Neuronal stem cell (in vitro differentiated cells): ENCODE data around the gene PDLIM5.

Source experiments
- DNase-seq: peaks from one replicate; pipeline ENCODE4 v3.0.0-alpha.2; 2013; ENCODE audit warnings: low spot score
- H2AFZ ChIP-seq: one replicate; pipeline ENCODE4 v1.6.1; 2013; ENCODE audit warnings: mild to moderate bottlenecking, low read length, inconsistent platforms
- H2AK5ac ChIP-seq: 2 replicates; pipeline ENCODE4 v1.6.1; 2013; ENCODE audit warnings: low read depth, mild to moderate bottlenecking, inconsistent platforms, low read length, moderate library complexity, mixed read lengths
- H2BK120ac ChIP-seq: 2 replicates; pipeline ENCODE4 v1.6.1; 2013; ENCODE audit warnings: low read depth, mild to moderate bottlenecking, inconsistent platforms, low read length, moderate library complexity, mixed read lengths
- H2BK12ac ChIP-seq: one replicate; pipeline ENCODE4 v1.6.1; 2013; ENCODE audit warnings: low read length, inconsistent platforms
- H2BK15ac ChIP-seq: 2 replicates; pipeline ENCODE4 v1.6.1; 2013; ENCODE audit warnings: mild to moderate bottlenecking, low read length, inconsistent platforms, mixed read lengths
- H2BK5ac ChIP-seq: one replicate; pipeline ENCODE4 v1.6.1; 2013; ENCODE audit warnings: inconsistent platforms, mild to moderate bottlenecking, low read length, moderate library complexity
- H3K14ac ChIP-seq: one replicate; pipeline ENCODE4 v1.6.1; 2013; ENCODE audit warnings: low read length, inconsistent platforms
- H3K18ac ChIP-seq: 2 replicates; pipeline ENCODE4 v1.6.1; 2013; ENCODE audit warnings: low read length, inconsistent platforms
- H3K23ac ChIP-seq: 2 replicates; pipeline ENCODE4 v1.6.1; 2013; ENCODE audit warnings: low read depth, mild to moderate bottlenecking, mixed read lengths, low read length, inconsistent platforms; ENCODE audit not compliant: poor library complexity
- H3K27ac ChIP-seq: replicated peaks from 3 replicates; pipeline ENCODE4 v1.5.1; 2013; ENCODE audit warnings: low read length, inconsistent platforms
- H3K27me3 ChIP-seq, 3 experiments: 2 replicates each; pipeline ENCODE4 v1.6.1; 2013; ENCODE audit warnings: low read length in 3 of 3, mild to moderate bottlenecking in 2 of 3, inconsistent platforms in 1 of 3, low read depth in 1 of 3, mixed read lengths in 1 of 3, moderate library complexity in 1 of 3; ENCODE audit not compliant: control insufficient read depth in 3 of 3, insufficient read depth in 3 of 3
- H3K36me3 ChIP-seq, 2 donors: replicated peaks in 1 of 2; 2 replicates each; pipeline ENCODE4 v1.6.1; 2013; ENCODE audit warnings: low read length in 2 of 2; ENCODE audit not compliant: control insufficient read depth in 2 of 2, insufficient read depth in 2 of 2
- H3K4ac ChIP-seq: 2 replicates; pipeline ENCODE4 v1.6.1; 2013; ENCODE audit warnings: inconsistent platforms, mild to moderate bottlenecking, low read length, moderate library complexity
- H3K4me1 ChIP-seq, 2 donors: 1 replicate in 1 of 2; 2 replicates in 1 of 2; pipeline ENCODE4 v1.6.1; 2013; ENCODE audit warnings: low read length in 2 of 2, low read depth in 1 of 2; ENCODE audit not compliant: control insufficient read depth in 2 of 2, insufficient read depth in 1 of 2
- H3K4me2 ChIP-seq: one replicate; pipeline ENCODE4 v1.6.1; 2013; ENCODE audit warnings: mild to moderate bottlenecking, low read length, inconsistent platforms; ENCODE audit not compliant: insufficient read depth, poor library complexity, severe bottlenecking
- H3K4me3 ChIP-seq, 2 donors: 2 replicates each; pipeline ENCODE4 v1.5.1; 2013; ENCODE audit warnings: low read length in 2 of 2, mild to moderate bottlenecking in 2 of 2, inconsistent platforms in 1 of 2, moderate library complexity in 1 of 2
- H3K79me1 ChIP-seq: one replicate; pipeline ENCODE4 v1.6.1; 2013; ENCODE audit warnings: low read depth, mild to moderate bottlenecking, inconsistent platforms, low read length, moderate library complexity
- H3K9ac ChIP-seq: one replicate; pipeline ENCODE4 v1.6.1; 2013; ENCODE audit warnings: mild to moderate bottlenecking, low read depth, low read length, inconsistent platforms; ENCODE audit not compliant: poor library complexity
- H3K9me3 ChIP-seq, 2 donors: replicated peaks in 1 of 2; 2 replicates each; pipeline versions ENCODE3 to v1.6.1; 2013; ENCODE audit warnings: low read length in 2 of 2, mild to moderate bottlenecking in 2 of 2, inconsistent platforms in 1 of 2, low read depth in 1 of 2, mixed read lengths in 1 of 2, moderate library complexity in 1 of 2; ENCODE audit not compliant: control insufficient read depth in 2 of 2, insufficient read depth in 1 of 2
- H4K8ac ChIP-seq: one replicate; pipeline ENCODE4 v1.6.1; 2013; ENCODE audit warnings: low read depth, mild to moderate bottlenecking, inconsistent platforms, low read length, moderate library complexity
- H4K91ac ChIP-seq: one replicate; pipeline ENCODE4 v1.6.1; 2013; ENCODE audit warnings: low read length, low read depth, mild to moderate bottlenecking, inconsistent platforms; ENCODE audit not compliant: poor library complexity
- WGBS, 2 donors: extraction: QIAGEN DNeasy Blood & Tissue Kit; methylation state at CpG; one replicate each; pipeline ENCODE4 v1.1.7; 2013; ENCODE audit warnings: missing lambda C conversion rate in 2 of 2, mixed read lengths in 1 of 2; ENCODE audit not compliant: insufficient read length in 2 of 2, insufficient replicate concordance in 1 of 2; ENCODE audit errors: extremely low coverage in 2 of 2; 5-methylcytosine and 5-hydroxymethylcytosine counted together

The PDLIM5 gene

DNA sequence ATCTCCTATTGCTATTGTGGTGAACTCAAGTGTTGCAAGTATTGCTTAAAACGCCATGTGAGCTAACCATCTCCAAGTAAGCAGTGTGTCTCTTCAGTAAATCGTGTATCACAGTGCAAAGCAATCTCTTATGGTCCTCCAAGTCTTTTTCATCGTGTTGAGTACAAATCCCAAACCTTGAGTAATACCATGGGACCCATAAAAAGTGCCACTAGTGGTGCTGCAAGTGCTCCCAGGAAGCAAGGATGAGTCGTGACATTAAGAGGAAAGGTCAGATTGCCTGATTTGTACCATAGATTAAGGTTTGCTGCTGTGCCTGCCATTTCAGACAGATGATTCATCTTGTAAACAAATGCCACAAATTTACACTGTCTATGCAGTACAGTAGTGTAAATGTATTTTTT lies 239.1 kb downstream of the PDLIM5 start:
- H2BK15ac ChIP-seq: no peak overlapping the region
- H3K4me1 ChIP-seq: no peaks in the 10 kb centered on the region
- no peaks in the 10 kb centered on the region for H3K36me3 ChIP-seq
- no peaks in the 10 kb centered on the region for H3K79me1 ChIP-seq
- H3K9ac ChIP-seq: no peak overlapping the region
- H2BK120ac ChIP-seq: no peak overlapping the region
- H3K4me2 ChIP-seq: no peak overlapping the region
- H3K4ac ChIP-seq: no peak overlapping the region
- DNase-seq: no peak
- no peak overlapping the region for H2BK12ac ChIP-seq
- no peak overlapping the region for H3K14ac ChIP-seq
- H2BK5ac ChIP-seq: no peak overlapping the region
- no peak overlapping the region for H3K18ac ChIP-seq
- H3K27ac ChIP-seq: no peak overlapping the region
- H2AK5ac ChIP-seq: no peak overlapping the region
- no peak overlapping the region for H3K23ac ChIP-seq
- no peak overlapping the region for H2AFZ ChIP-seq
- no peak overlapping the region for H4K91ac ChIP-seq
- no peak overlapping the region for H4K8ac ChIP-seq
- no peaks in the 10 kb centered on the region for H3K9me3 ChIP-seq
- H3K4me3 ChIP-seq: no peak overlapping the region
- whole genome bisulfite sequencing, 2 donors: no CpG with 5 or more reads among the region's 4 CpGs
- H3K27me3 ChIP-seq: no peaks in the 10 kb centered on the region

DNA sequence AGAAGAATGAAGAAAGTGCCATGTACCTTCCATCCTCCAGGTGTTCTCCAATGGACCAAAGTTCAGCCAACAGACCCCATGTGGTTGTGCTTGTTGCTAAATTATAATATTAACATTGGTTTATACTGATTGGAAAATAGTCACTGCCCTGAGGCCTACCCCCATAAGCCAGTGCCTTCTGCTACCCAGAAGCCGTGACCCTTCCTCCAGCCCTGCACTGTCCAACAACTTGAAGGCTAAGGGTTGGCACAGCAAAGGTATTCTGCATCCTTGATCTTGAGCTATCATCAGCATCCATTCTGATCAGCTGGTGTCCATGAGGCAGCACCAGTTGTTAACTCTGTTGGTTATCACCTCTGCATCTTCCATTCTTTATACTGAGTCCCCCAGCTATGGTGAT lies 239.8 kb downstream of the PDLIM5 start:
- no peak overlapping the region for H2BK120ac ChIP-seq
- H2BK15ac ChIP-seq: no peak overlapping the region
- H4K91ac ChIP-seq: no peak overlapping the region
- no peaks in the 10 kb centered on the region for H3K27me3 ChIP-seq
- no peak overlapping the region for H3K4me3 ChIP-seq
- H3K4me2 ChIP-seq: no peak overlapping the region
- H3K4me1 ChIP-seq: no peaks in the 10 kb centered on the region
- H2AFZ ChIP-seq: no peak overlapping the region
- H3K9ac ChIP-seq: no peak overlapping the region
- H3K36me3 ChIP-seq: no peaks in the 10 kb centered on the region
- DNase-seq: no peak
- H3K4ac ChIP-seq: no peak overlapping the region
- no peak overlapping the region for H4K8ac ChIP-seq
- H3K18ac ChIP-seq: no peak overlapping the region
- H2BK5ac ChIP-seq: no peak overlapping the region
- no peaks in the 10 kb centered on the region for H3K9me3 ChIP-seq
- H3K23ac ChIP-seq: no peak overlapping the region
- no peaks in the 10 kb centered on the region for H3K79me1 ChIP-seq
- H2AK5ac ChIP-seq: no peak overlapping the region
- no peak overlapping the region for H3K14ac ChIP-seq
- no peak overlapping the region for H2BK12ac ChIP-seq
- no CpG with 5 or more reads among the region's 1 CpG for WGBS, 2 donors
- no peak overlapping the region for H3K27ac ChIP-seq

DNA sequence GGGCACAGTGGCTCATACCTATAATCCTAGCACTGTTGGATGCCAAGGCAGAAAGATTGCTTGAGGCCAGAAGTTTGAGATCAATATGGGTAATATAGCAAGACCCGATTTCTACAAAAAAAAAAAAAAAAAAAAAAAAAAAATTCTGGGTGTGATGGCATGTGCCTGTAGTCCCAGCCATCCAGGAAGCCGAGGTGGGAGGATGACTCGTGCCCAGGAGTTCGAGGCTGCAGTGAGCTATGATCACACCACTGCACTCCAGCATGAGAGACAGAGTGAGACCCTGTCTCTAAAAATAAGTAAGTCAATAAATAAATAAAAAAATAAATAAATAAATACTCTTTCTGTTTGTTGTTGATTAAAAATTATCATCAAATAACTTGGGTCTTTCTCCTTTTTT lies 243.6 kb downstream of the PDLIM5 start:
- H3K4me3 ChIP-seq: no peak overlapping the region
- no peak overlapping the region for H2AK5ac ChIP-seq
- H4K91ac ChIP-seq: no peak overlapping the region
- no peak overlapping the region for H4K8ac ChIP-seq
- no peak overlapping the region for H3K14ac ChIP-seq
- WGBS, 2 donors: no CpG with 5 or more reads among the region's 4 CpGs
- no peak overlapping the region for H2BK120ac ChIP-seq
- H2AFZ ChIP-seq: no peak overlapping the region
- H3K9ac ChIP-seq: no peak overlapping the region
- H3K4me2 ChIP-seq: no peak overlapping the region
- no peak overlapping the region for H3K18ac ChIP-seq
- peaks cover 0 to 7% of the 10 kb centered on the region in 2 donors for H3K4me1 ChIP-seq
- H3K27ac ChIP-seq: no peak overlapping the region
- H2BK12ac ChIP-seq: no peak overlapping the region
- H3K27me3 ChIP-seq: no peaks in the 10 kb centered on the region
- no peak for DNase-seq
- no peaks in the 10 kb centered on the region for H3K9me3 ChIP-seq
- no peaks in the 10 kb centered on the region for H3K79me1 ChIP-seq
- H2BK15ac ChIP-seq: no peak overlapping the region
- H2BK5ac ChIP-seq: no peak overlapping the region
- no peak overlapping the region for H3K23ac ChIP-seq
- no peaks in the 10 kb centered on the region for H3K36me3 ChIP-seq
- H3K4ac ChIP-seq: no peak overlapping the region

DNA sequence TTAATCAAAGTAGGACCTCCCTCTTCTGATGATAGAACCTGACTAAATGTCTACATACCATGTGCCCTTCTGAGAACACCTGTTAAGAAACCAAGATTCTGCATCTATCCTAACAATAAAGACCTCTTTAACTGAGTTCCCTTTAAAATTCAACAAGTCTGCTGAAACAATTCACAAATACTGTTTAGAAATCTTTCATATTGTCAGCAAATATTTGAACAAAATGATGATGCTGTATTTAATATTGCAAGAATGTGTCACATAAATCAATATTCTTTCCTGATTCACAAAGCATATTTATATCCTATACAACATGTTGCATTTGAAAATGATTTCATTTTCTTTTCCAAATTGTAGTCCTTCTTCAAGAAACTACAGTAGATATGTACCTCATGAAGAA lies 246.4 kb downstream of the PDLIM5 start:
- no peak overlapping the region for H2BK15ac ChIP-seq
- H3K4me1 ChIP-seq: peaks cover 0 to 23% of the 10 kb centered on the region in 2 donors
- no peak overlapping the region for H3K9ac ChIP-seq
- no peak overlapping the region for H3K23ac ChIP-seq
- no peak overlapping the region for H3K14ac ChIP-seq
- no peak overlapping the region for H2BK12ac ChIP-seq
- H3K36me3 ChIP-seq: no peaks in the 10 kb centered on the region
- H2AK5ac ChIP-seq: no peak overlapping the region
- no peak overlapping the region for H3K4me3 ChIP-seq
- H3K27ac ChIP-seq: no peak overlapping the region
- H3K9me3 ChIP-seq: no peaks in the 10 kb centered on the region
- H3K4me2 ChIP-seq: no peak overlapping the region
- no peaks in the 10 kb centered on the region for H3K79me1 ChIP-seq
- H4K91ac ChIP-seq: no peak overlapping the region
- no peak overlapping the region for H2BK5ac ChIP-seq
- H2AFZ ChIP-seq: no peak overlapping the region
- H3K4ac ChIP-seq: no peak overlapping the region
- no peak overlapping the region for H2BK120ac ChIP-seq
- DNase-seq: no peak
- no peak overlapping the region for H3K18ac ChIP-seq
- H4K8ac ChIP-seq: no peak overlapping the region
- H3K27me3 ChIP-seq: no peaks in the 10 kb centered on the region
